Measurements from ENCODE around the gene ZNF689.

GRCh38 chr16:30556125-30556473, 54.1 kb downstream of the ZNF689 start:
- TF ChIP-seq ZNF274 (IDR thresholded peaks at IDR 0.05; ENCODE audit: low read depth, low read length) (no peak), EGR1 (IDR thresholded peaks at IDR 0.05; ENCODE audit: low read depth) (no peak), CTCF (IDR thresholded peaks at IDR 0.05 in 2 of 3, conservative IDR thresholded peaks at IDR 0.05 in 1 of 3; ENCODE audit: borderline replicate concordance in 1 of 3, insufficient read depth in 1 of 3, low read depth in 2 of 3, low read length in 2 of 3) (no peak), CEBPB (IDR thresholded peaks at IDR 0.05; ENCODE audit: low read depth) (no peak), REST (IDR thresholded peaks at IDR 0.05; ENCODE audit: low read depth) (no peak), EZH2 (IDR thresholded peaks at IDR 0.05) (no peak), POLR2A (IDR thresholded peaks at IDR 0.05; ENCODE audit: borderline replicate concordance, extremely low read depth, insufficient read depth, insufficient read length) (no peak)
